OCI-LY7 (cell line): ENCODE measurements around the gene CASKIN1. TPM values are rescaled to one million over a fixed set of nuclear protein-coding genes. Genes with fewer than 3 reads are reported as not detected.

Experiments
- BruUV-seq: library from RNA; stranded (reverse); fragments of 400-500 nt; replicated peaks from 2 replicates; lab custom pipeline; 2021; lab: Mats Ljungman, UMichigan
- CTCF ChIA-PET: fragments of 300-600 bp; sonication (Branson Sonifier 250); formaldehyde crosslinking; loops from one replicate; lab custom pipeline; 2022; ENCODE audit warnings: antibody characterized with exemption; ENCODE audit not compliant: unreplicated experiment; lab: Charles Lee
- POLR2A ChIA-PET: fragments of 300-600 bp; sonication (Branson Sonifier 250); formaldehyde crosslinking; loops from one replicate; lab custom pipeline; 2022; ENCODE audit warnings: antibody characterized with exemption; lab: Charles Lee
- DNase-seq: peaks from one replicate; pipeline ENCODE4 v3.0.0-alpha.2; 2015; ENCODE audit warnings: low spot score
- H2AFZ ChIP-seq: fragments of 200-600 bp; sonication (generic), shearing (Covaris generic); 2 replicates; pipeline ENCODE4 v1.6.1; 2014; ENCODE audit warnings: mild to moderate bottlenecking, antibody characterized with exemption, low read length, moderate library complexity
- H3K27ac ChIP-seq: fragments of 200-600 bp; sonication (generic); 2 replicates; pipeline ENCODE4 v1.5.1; 2014; ENCODE audit warnings: mixed run types, low read depth, mild to moderate bottlenecking, moderate library complexity, low read length, inconsistent platforms; ENCODE audit not compliant: poor library complexity, severe bottlenecking
- H3K36me3 ChIP-seq: fragments of 200-600 bp; sonication (generic); 2 replicates; pipeline ENCODE4 v1.6.1; 2014; ENCODE audit warnings: mild to moderate bottlenecking, antibody characterized with exemption, low read length, moderate library complexity, mixed read lengths; ENCODE audit not compliant: insufficient read depth
- H3K4me1 ChIP-seq: fragments of 200-600 bp; sonication (generic); 2 replicates; pipeline ENCODE4 v1.5.1; 2014; ENCODE audit warnings: mild to moderate bottlenecking, low read length; ENCODE audit not compliant: insufficient read depth, poor library complexity, severe bottlenecking
- H3K4me2 ChIP-seq: fragments of 200-600 bp; sonication (generic); 2 replicates; pipeline ENCODE4 v1.6.1; 2014; ENCODE audit warnings: mild to moderate bottlenecking, low read length
- H3K4me3 ChIP-seq: fragments of 200-600 bp; sonication (generic); 2 replicates; pipeline ENCODE4 v1.5.1; 2014; ENCODE audit warnings: mild to moderate bottlenecking, low read depth, low read length; ENCODE audit not compliant: poor library complexity, severe bottlenecking
- H3K79me2 ChIP-seq: fragments of 200-600 bp; sonication (generic); 2 replicates; pipeline ENCODE4 v1.6.1; 2016; ENCODE audit warnings: low read depth, mild to moderate bottlenecking, low read length, moderate library complexity, mixed read lengths; ENCODE audit not compliant: insufficient read depth
- H3K9me2 ChIP-seq: fragments of 200-600 bp; sonication (generic); 2 replicates; pipeline ENCODE4 v1.6.1; 2016; ENCODE audit warnings: mild to moderate bottlenecking, low read length, mixed read lengths; ENCODE audit not compliant: insufficient read depth
- H3K9me3 ChIP-seq: fragments of 200-600 bp; sonication (generic); 2 replicates; pipeline ENCODE4 v1.6.1; 2014; ENCODE audit warnings: mild to moderate bottlenecking, mixed run types, low read length, mixed read lengths
- H4K20me1 ChIP-seq: fragments of 200-600 bp; sonication (generic); 2 replicates; pipeline ENCODE4 v1.6.1; 2014; ENCODE audit warnings: mild to moderate bottlenecking, antibody characterized with exemption, low read length, moderate library complexity, mixed read lengths; ENCODE audit not compliant: insufficient read depth
- CTCF ChIP-seq: fragments of 200-600 bp; sonication (generic); conservative IDR thresholded peaks from 2 replicates; pipeline ENCODE4 v1.5.1; 2014; ENCODE audit warnings: mild to moderate bottlenecking, antibody characterized with exemption, low read length, moderate library complexity, mixed read lengths
- EZH2phosphoT487 ChIP-seq: fragments of 200-600 bp; sonication (generic); IDR thresholded peaks from 2 replicates; pipeline ENCODE4 v1.6.1; 2018; ENCODE audit warnings: low read depth, borderline replicate concordance, mild to moderate bottlenecking, mixed run types, antibody characterized with exemption, low read length, moderate library complexity, mixed read lengths
- intact Hi-C: fragments of 100-400 bp; cut with micrococcal nuclease; formaldehyde crosslinking; loops from one replicate; pipeline ENCODE4 v1.10.0; 2022; ENCODE audit not compliant: unreplicated experiment
- total RNA-seq, 2 experiments: library from RNA; depleted of rRNA in 1 of 2; stranded (reverse); fragments of >200 nt in 1 of 2; shearing (Covaris generic) in 1 of 2; gene quantifications; 2 replicates each; pipeline ENCODE4 v1.2.3, GENCODE V29; 2014 to 2022

Gene CASKIN1
- total RNA-seq, 2 experiments from 2014 or later: 0.06 to 0.09 TPM

- H2AFZ ChIP-seq: no peak overlapping the region
- no peak for DNase-seq
- no peaks in the 10 kb centered on the region for H3K79me2 ChIP-seq
- no peaks in the 10 kb centered on the region for H3K9me2 ChIP-seq
- no peak overlapping the region for H3K27ac ChIP-seq
- H3K36me3 ChIP-seq: peaks cover 66% of the 10 kb centered on the region
- TF ChIP-seq CTCF (no peak), EZH2phosphoT487 (no peak)
- BruUV-seq: no TSS peak
- intact Hi-C loops: no loop called here
- H3K4me2 ChIP-seq: no peak overlapping the region
- CTCF ChIA-PET: interaction anchor here (0.7 kb wide), 1 partner anchor 110 kb away, joined by 3 read pairs; no protein-coding TSS in a partner anchor
- H3K4me1 ChIP-seq: no peaks in the 10 kb centered on the region
- POLR2A ChIA-PET: no interaction called here
- H3K9me3 ChIP-seq: no peaks in the 10 kb centered on the region
- H4K20me1 ChIP-seq: no peaks in the 10 kb centered on the region
- H3K4me3 ChIP-seq: no peak overlapping the region
Measured at GRCh38 chr16:2177561-2177960, 18.8 kb downstream of the CASKIN1 start.

- Histone ChIP-seq H3K9me2 (no peaks in the 10 kb centered on the region), H2AFZ (no peak overlapping the region), H3K4me3 (no peak overlapping the region), H3K27ac (no peak overlapping the region), H4K20me1 (no peaks in the 10 kb centered on the region), H3K9me3 (no peaks in the 10 kb centered on the region), H3K36me3 (peaks cover 62% of the 10 kb centered on the region), H3K79me2 (no peaks in the 10 kb centered on the region), H3K4me2 (no peak overlapping the region), H3K4me1 (no peaks in the 10 kb centered on the region)
- DNase-seq: no peak
- ChIA-PET POLR2A (no interaction called here), CTCF (no interaction called here)
- intact Hi-C loops: no loop called here
- TF ChIP-seq EZH2phosphoT487 (no peak), CTCF (no peak)
- BruUV-seq: no TSS peak
Measured at GRCh38 chr16:2177101-2177500, 19.3 kb downstream of the CASKIN1 start.

- Histone ChIP-seq H3K9me2 (no peaks in the 10 kb centered on the region), H3K27ac (no peak overlapping the region), H3K36me3 (peaks cover 60% of the 10 kb centered on the region), H3K4me2 (no peak overlapping the region), H3K4me1 (no peaks in the 10 kb centered on the region), H3K79me2 (no peaks in the 10 kb centered on the region), H3K4me3 (no peak overlapping the region), H4K20me1 (no peaks in the 10 kb centered on the region), H2AFZ (no peak overlapping the region), H3K9me3 (no peaks in the 10 kb centered on the region)
- TF ChIP-seq CTCF: no peak
- TF ChIP-seq EZH2phosphoT487: no peak
- ChIA-PET CTCF (no interaction called here), POLR2A (no interaction called here)
- DNase-seq: no peak
- BruUV-seq: no TSS peak
- intact Hi-C loops: no loop called here
Measured at GRCh38 chr16:2176047-2176446, 20.4 kb downstream of the CASKIN1 start.
